ENCODE measurements around the gene BRD3.
"Not testable (repeated sequence)": the region's sequence is repeated elsewhere in the genome, so short reads cannot be mapped to it uniquely, and the experiment has no call there.

Gene BRD3

DNA sequence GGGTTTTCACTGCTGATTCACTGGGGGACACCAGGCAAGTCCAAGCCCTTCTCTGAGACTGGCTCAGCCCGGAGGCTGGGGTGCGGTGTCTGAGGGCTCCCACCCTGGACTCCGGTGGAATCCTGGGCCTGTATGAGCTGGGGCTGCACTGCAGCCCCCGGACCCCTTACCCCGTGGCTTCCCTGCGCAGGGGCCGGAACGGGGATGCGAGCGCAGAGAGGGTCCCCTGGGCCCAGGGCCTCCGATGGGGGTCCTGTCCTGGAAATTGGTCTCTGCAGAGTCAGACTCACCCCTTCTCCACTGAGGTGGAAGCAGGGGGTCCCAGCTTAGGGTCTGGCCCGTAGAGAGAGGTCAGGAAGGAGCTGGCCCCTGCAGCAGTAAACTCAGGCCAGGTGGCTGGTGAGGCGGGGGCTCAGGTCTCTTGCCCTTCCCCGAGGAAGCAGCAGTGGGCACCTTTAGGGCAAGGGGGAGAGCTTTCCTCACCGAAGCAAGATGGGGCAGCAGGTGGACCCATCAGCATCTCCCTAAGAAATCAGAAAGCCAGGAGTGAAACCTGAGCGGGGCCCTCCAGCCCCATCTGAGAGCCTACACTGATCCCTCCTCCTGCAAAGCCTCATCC is 74.1 kb downstream of the BRD3 start:
- no peak for DNase-seq (ENCODE audit: low read depth in 2 of 2)

- peak; percentile 61 to 65 for DNase-seq (ENCODE audit: low read depth in 2 of 2)
These were observed 74.8 kb downstream of the BRD3 start for GRCh38 chr9:133992780-133993634.

DNA sequence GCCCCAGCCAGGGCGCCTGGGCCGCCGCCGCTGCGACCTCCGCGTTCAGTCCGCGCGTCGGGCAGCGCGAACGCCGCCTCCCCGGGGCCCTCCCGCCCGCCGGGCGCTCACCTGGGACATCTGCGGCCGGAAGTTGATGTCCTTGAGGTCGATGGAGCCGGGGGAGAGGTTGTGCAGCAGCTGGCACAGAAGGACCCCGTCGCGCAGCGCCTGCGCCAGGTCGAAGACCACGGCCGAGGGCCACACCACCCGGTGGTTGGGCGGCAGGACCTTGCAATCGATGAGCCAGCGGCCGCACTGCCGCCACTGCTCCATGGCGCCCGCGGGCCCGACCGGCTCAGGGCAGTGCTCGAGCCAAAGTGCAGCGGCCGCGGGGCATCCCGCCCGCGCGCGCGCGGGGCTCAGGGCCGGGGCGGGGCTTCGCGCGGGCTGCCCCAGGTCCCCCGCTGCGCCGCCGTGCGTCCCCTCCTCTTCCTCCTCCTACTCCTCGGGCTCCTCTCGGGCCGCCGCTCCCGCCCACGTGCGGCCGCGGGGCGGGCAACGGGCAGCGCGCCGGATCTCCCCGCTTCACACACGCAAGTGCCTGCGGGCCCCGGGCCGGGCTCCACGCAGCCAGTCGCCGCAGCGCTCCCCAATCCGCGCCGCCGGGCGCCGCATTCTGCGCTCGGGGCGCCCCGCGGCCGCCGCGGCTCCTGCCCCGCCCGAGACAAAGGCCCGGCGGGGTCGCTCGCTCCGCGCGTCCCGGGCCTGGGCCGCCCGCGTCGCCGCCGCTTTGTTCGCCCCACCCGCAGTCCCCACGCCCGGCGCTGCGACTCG is 75.7 kb downstream of the BRD3 start, which contains the start of gene VAV2:
Gene VAV2 (minus strand): TSS at position 361 of the 816 bp plus-strand sequence. CDS start 46 bp downstream, at position 315.
- no peak for DNase-seq (ENCODE audit: low read depth in 2 of 2)

DNA sequence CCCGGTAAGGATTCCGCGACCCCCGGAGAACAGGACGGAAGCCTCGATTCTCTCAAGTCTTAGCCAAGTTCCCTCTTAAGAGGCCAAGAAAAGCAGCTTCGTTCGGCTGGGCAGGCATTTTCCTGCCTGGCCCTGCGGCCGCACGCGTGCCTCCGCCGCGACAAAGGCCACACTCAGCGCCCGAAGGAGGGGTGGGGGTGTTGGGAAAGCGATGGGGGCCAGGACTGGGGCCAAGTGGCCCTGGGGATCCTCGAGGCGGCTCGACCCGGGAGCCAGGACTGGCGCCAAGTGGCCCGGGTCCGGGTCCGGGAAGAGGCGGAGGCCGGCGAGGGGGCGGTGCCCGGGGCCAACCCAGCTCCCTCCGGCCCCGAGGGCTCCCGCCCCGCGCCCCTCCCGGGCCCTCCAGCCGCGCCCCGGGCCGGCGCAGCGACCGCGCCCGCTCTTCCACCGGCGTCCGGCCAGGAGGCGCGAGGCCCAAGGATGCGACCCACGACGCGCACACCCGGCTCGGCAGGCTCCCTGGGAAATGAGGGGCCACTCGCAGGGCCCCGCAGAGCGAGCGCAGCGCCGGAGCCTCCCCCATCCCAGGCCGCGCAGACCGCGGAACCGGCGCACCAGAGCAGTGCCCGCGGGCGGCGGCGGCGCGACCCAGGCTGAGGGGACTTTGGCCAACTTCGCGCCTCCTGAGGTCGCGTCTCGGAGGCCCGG is 76.5 kb downstream of the BRD3 start:
- no peak for DNase-seq (ENCODE audit: low read depth in 2 of 2)

DNA sequence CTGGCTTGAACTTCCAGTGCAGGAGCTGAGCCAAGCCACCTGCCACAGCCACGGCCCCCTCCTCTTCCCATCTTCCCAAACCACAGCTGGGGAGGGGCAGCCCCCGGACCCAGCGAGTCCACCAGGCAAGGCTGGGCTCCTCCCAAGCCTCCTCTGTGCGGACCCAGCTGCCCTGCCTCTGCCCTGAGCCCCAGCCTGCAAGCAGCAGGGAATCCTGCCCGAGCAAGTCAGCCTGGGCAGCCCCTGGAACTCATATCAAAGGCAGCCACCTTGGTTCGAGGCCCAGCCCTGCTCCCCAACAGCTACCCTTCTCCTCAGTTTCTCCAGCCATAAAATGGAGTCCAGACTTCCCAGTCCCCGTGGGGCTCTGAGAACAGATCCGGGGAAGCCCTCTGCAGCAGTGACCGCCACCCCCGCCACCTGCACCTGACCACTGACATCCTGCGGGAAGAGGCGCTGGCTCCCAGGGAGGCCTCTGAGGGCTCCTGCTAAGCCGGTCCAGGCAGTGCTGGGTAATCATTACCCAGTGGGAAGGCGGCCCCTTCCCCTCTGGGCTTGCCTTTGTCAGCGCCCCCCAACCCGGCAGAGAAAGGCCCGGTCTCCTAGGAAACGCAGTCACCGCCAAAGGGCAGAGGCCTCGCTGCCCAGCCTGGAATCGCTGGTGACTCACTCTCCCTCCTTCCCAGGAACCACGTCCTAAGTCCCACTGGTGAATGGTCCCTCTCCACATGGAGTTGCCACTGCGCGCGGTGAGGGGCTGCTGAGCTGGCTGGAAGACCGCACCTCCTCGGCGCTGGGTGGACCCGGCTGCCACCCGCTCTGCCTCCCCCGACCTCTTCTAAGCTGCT is 77.2 kb downstream of the BRD3 start:
- no peak for DNase-seq (ENCODE audit: low read depth in 2 of 2)

GRCh38 chr9:133989625-133990365 is 78.0 kb downstream of the BRD3 start:
- no peak for DNase-seq (ENCODE audit: low read depth in 2 of 2)

DNA sequence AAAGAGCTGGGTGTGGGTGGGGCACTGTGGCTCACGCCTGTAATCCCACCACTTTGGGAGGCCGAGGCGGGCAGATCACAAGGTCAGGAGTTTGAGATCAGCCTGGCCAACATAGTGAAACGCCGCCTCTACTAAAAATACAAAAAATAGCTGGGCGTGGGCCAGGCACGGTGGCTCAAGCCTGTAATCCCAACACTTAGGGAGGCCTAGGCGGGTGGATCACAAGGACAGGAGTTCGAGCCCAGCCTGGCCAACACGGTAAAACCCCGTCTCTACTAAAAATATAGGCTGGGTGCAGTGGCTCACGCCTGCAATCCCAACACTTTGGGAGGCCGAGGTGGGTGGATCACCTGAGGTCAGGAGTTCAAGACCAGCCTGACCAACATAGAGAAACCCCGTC is 79.1 kb downstream of the BRD3 start:
- DNase-seq (ENCODE audit: low read depth in 2 of 2), result not testable (repeated sequence)

GRCh38 chr9:133987946-133988665 is 79.7 kb downstream of the BRD3 start:
- DNase-seq (ENCODE audit: low read depth in 2 of 2), result no peak

GRCh38 chr9:133987446-133987788 is 80.4 kb downstream of the BRD3 start:
- DNase-seq (ENCODE audit: low read depth in 2 of 2), result no peak

DNA sequence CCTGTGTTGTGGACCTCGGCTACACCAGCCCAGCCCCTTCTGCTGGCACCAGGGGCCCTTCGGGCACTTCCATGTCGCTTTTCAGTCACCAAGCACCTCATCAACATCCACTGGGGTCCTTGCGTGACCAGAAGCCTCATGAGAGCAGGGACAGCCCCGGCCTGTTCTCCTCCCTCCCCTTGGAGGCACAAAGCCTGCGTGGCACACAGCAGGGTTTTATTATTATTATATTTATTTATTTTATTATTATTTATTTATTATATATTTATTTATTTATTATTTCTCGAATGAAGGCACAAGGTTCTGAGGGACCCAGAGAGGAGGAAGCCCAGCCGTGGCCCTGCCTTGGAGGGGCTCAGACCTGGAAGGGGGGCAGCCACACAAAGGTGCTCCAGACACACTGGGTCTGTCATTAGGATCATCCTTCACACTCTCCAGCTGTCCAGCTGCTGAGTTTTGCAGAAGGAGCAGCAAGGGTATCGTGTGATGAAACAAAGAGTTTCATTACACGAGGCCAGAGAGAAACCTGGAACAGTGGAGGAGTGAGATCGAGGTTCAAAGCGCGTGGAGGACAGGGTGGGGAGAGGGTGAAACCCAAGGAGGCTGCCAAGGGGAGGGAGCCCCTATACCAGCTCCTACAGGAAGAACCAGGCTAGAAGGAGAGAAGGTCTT is 80.9 kb downstream of the BRD3 start:
- no peak for DNase-seq (ENCODE audit: low read depth in 2 of 2)

DNA sequence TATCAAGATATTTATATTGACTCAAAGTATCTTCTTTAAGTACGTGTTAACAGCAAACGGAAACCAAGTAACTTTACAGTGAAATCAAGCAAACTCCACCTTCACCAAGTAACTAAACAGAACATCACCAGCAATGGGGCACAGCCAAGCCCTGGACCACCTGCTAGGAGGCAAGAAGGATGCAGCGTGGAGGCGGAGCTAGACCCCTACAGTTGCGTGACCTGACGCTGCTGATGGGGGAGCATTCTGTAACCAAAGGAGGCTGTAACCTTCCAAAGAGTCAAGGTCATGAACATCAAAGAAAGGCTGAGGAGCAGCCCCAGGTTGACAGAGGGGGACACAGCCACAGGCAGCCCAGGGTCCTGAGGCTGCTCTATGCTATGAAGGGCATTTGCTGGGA is 81.8 kb downstream of the BRD3 start:
- no peak for DNase-seq (ENCODE audit: low read depth in 2 of 2)

DNA sequence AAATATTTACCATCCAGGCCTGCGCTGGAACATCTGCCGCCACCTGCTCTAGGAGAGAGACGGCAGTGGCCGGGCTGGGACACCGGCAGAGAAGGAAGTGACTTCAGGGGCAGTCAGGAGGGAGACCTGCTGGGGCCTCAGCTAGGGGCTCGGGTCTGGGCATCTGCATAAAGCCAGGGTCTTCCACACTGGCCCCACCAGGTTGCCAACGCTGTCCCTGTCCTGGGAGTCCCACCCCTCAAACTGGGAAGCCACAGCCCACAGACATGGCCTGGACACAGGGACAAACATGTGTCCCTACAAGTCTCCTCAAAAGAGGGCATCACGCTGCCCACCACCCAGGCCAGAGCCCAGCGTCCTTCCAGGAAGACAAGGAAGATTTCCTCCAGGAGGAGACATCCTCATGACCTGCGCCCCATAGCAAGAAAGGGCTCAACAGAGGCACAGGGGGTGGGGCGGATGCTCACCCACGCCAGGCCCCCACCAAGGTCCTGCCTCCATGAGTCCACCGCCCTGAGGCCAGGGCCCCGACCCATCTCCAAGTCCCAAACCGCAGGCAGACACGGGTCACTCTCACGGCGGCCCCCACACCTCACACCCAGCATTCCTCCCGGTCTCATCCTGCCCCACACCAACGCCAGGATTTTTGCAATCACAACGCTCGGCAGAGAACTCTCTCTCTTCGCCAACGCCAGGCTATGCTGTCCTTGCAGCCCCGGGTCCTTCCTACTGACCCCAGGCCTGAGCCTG is 84.7 kb downstream of the BRD3 start:
- no peak for DNase-seq (ENCODE audit: low read depth in 2 of 2)

DNA sequence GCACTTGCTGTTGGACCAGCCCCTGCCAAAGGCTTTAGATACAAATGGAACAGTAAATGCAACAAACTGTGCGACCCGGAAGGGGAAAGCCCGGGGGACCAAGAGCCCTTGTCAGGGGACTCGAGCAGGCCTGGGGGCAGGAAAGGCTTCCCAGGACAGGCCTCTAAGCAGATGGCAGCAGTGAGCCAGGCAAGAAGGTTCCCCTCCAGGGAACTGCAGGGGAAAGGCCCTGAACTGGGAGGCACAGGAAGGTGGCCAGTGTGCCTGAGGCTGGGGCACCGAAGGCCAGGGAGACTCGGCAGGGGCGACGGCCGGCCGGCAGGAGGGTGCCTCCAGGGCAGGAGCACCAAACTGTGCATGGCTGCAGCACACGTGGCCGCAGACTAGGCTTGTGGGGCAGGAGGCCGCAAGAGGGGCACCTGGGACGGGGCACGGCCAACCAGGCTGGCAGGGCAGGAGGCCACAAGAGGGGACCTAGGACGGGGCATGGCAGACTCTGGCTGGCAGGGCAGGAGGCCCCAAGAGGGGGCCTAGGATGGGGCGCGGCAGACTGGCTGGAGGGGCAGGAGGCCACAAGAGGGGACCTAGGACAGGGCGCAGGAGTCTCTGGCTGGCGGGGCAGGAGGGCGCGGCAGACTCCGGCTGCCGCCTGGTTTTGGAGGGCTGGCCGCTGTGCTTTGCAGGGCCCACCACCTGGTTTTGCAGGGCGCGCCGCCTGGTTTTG is 85.7 kb downstream of the BRD3 start:
- no peak for DNase-seq (ENCODE audit: low read depth in 2 of 2)

GRCh38 chr9:133981589-133981957 is 86.3 kb downstream of the BRD3 start:
- no peak for DNase-seq (ENCODE audit: low read depth in 2 of 2)

- DNase-seq (ENCODE audit: low read depth in 2 of 2), result no peak
These were observed 86.8 kb downstream of the BRD3 start for GRCh38 chr9:133980864-133981588.
